OCI-M2 (cell line): ENCODE measurements around the gene NSUN2.
"Not testable (repeated sequence)": the region's sequence is repeated elsewhere in the genome, so short reads cannot be mapped to it uniquely, and the experiment has no call there.

Source experiments
- DNase-seq: peaks from one replicate; lab custom pipeline; 2025; ENCODE audit not compliant: unreplicated experiment; lab: John Stamatoyannopoulos, UW

Gene NSUN2

GRCh38 chr5:6632888-6633468 lies at the start of gene NSUN2, which contains the start of gene SRD5A1:
NSUN2 (minus strand) TSS chr5:6633044; CDS start chr5:6632979, 65 bp downstream.
SRD5A1 (plus strand) TSS chr5:6633440; CDS start chr5:6633577, 137 bp downstream.
- peak; percentile 30 for DNase-seq

- no peak for DNase-seq
Observed at GRCh38 chr5:6682239-6682638, 49.4 kb upstream of the NSUN2 start.

GRCh38 chr5:6681682-6682081 lies 48.8 kb upstream of the NSUN2 start:
- DNase-seq = no peak

GRCh38 chr5:6680922-6681321 lies 48.1 kb upstream of the NSUN2 start:
- no peak for DNase-seq

- no peak for DNase-seq
Observed at GRCh38 chr5:6678385-6678784, 45.5 kb upstream of the NSUN2 start.

- DNase-seq = no peak
Observed at GRCh38 chr5:6676702-6677101, 43.9 kb upstream of the NSUN2 start.

GRCh38 chr5:6675784-6676491 lies 43.1 kb upstream of the NSUN2 start:
- DNase-seq = no peak

GRCh38 chr5:6674886-6675285 lies 42.0 kb upstream of the NSUN2 start:
- no peak for DNase-seq

- DNase-seq = no peak
Observed at GRCh38 chr5:6674421-6674820, 41.6 kb upstream of the NSUN2 start.

- no peak for DNase-seq
Observed at GRCh38 chr5:6673963-6674362, 41.1 kb upstream of the NSUN2 start.

- DNase-seq = no peak
Observed at GRCh38 chr5:6673031-6673430, 40.2 kb upstream of the NSUN2 start.

GRCh38 chr5:6668717-6669116 lies 35.9 kb upstream of the NSUN2 start:
- DNase-seq = not testable (repeated sequence)

GRCh38 chr5:6667648-6668047 lies 34.8 kb upstream of the NSUN2 start:
- no peak for DNase-seq

GRCh38 chr5:6666762-6667161 lies 33.9 kb upstream of the NSUN2 start:
- DNase-seq = no peak

GRCh38 chr5:6660688-6661087 lies 27.8 kb upstream of the NSUN2 start:
- no peak for DNase-seq

- DNase-seq = no peak
Observed at GRCh38 chr5:6659941-6660684, 27.3 kb upstream of the NSUN2 start.

GRCh38 chr5:6656680-6657079 lies 23.8 kb upstream of the NSUN2 start:
- no peak for DNase-seq

GRCh38 chr5:6655432-6655831 lies 22.6 kb upstream of the NSUN2 start:
- DNase-seq = no peak

- no peak for DNase-seq
Observed at GRCh38 chr5:6652025-6652424, 19.2 kb upstream of the NSUN2 start.

GRCh38 chr5:6649681-6650080 lies 16.8 kb upstream of the NSUN2 start:
- no peak for DNase-seq

GRCh38 chr5:6649186-6649585 lies 16.3 kb upstream of the NSUN2 start:
- no peak for DNase-seq
